ENCODE data around the gene AHRR. TPM values are rescaled to one million over a fixed set of nuclear protein-coding genes. Genes with fewer than 3 reads are reported as not detected.

Gene AHRR
- total and polyA plus RNA-seq, 10 of the 15 experiments (the other 5 are each of a cell fraction or from before 2014, with no cell fraction given), result 0.90 to 35.2 (median 19.2) TPM

- TF ChIP-seq E4F1 (IDR thresholded peaks at IDR 0.05; ENCODE audit: borderline replicate concordance, partially characterized antibody), result no peak
These were observed 151.4 kb downstream of the AHRR start (continued) for GRCh38 chr5:472656-473550.

DNA sequence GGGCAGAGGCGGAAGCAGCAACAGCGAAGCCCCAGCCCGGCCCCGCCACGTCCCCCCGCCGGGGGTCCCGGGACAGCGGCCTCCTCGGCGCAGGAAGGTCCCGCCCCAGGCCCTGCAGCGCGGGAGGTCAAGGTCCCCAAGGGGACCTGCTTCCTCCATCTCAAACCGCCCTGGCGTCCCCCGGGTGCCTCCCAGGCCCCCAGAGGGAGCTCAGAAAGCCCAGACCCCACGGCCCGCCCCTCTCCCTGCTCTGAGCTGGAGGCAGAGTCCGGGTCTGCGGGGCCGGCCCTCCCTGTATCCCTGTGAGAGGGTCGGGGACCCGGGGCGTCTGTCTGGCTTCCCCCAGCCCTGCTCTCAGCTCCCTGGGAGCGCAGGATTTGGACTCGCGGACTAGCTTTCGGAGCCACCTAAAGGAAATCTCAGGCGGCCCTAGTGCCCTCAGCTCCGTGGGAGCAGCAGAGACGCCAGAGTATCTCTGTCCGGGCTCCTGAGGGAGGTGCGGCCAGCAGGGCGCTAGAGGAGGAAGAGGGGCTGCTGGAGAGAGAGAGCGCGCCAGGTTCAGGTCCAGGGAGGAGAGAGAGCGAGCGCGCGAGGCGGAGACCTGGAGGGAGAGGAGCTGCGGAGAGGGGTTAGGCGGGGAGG is 152.2 kb downstream of the AHRR start:
- peak overlapping the region; percentile 30 for H2AFZ ChIP-seq (ENCODE audit: control insufficient read depth, low read depth, low read length)
- no peaks in the 10 kb centered on the region for H4K20me1 ChIP-seq (ENCODE audit: control insufficient read depth, insufficient read depth)
- WGBS (ENCODE audit: insufficient coverage, insufficient replicate concordance, low lambda C conversion rate, missing lambda C conversion rate), result 1% methylated on average over 27 of the region's 44 CpGs
- peaks cover 21% of the 10 kb centered on the region for H3K79me2 ChIP-seq (ENCODE audit: control insufficient read depth, insufficient read depth, low read length)
- TF ChIP-seq STAT1 (conservative IDR thresholded peaks at IDR 0.05) (no peak), CBX3 (IDR thresholded peaks at IDR 0.05; ENCODE audit: borderline replicate concordance, low read depth) (no peak), NR2F1 (conservative IDR thresholded peaks at IDR 0.05) (peak; percentile 71), BACH1 (IDR thresholded peaks at IDR 0.05; ENCODE audit: borderline replicate concordance) (0 out of 2 replicates have a peak, but pooled peaks have one; percentile 12), SMC3 (IDR thresholded peaks at IDR 0.05; ENCODE audit: borderline replicate concordance, low read length) (peak; percentile 2; the same call in 1 of the 2 replicates), HDAC6 (IDR thresholded peaks at IDR 0.05; ENCODE audit: unreplicated experiment) (peak; percentile 52), MEF2B (IDR thresholded peaks at IDR 0.05; ENCODE audit: partially characterized antibody, poor library complexity, severe bottlenecking) (peak; percentile 60), LARP7 (IDR thresholded peaks at IDR 0.05) (0 out of 2 replicates have a peak, but pooled peaks have one; percentile 69)
- TF ChIP-seq, protein P1, sequence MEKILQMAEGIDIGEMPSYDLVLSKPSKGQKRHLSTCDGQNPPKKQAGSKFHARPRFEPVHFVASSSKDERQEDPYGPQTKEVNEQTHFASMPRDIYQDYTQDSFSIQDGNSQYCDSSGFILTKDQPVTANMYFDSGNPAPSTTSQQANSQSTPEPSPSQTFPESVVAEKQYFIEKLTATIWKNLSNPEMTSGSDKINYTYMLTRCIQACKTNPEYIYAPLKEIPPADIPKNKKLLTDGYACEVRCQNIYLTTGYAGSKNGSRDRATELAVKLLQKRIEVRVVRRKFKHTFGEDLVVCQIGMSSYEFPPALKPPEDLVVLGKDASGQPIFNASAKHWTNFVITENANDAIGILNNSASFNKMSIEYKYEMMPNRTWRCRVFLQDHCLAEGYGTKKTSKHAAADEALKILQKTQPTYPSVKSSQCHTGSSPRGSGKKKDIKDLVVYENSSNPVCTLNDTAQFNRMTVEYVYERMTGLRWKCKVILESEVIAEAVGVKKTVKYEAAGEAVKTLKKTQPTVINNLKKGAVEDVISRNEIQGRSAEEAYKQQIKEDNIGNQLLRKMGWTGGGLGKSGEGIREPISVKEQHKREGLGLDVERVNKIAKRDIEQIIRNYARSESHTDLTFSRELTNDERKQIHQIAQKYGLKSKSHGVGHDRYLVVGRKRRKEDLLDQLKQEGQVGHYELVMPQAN (conservative IDR thresholded peaks at IDR 0.05), result 0 out of 2 replicates have a peak, but pooled peaks have one; percentile 61
- ChIA-PET RAD21 (ENCODE audit: unreplicated experiment) (interaction anchor here (0.9 to 2.7 kb wide), 5 partner anchors 13 to 189 kb away, joined by 3 to 18 read pairs (median 4); no protein-coding TSS in a partner anchor), SMC1A (ENCODE audit: uncharacterized antibody, unreplicated experiment) (interaction anchor here (0.6 to 1.4 kb wide), 4 partner anchors 27 to 199 kb away, joined by 3 to 6 read pairs (median 4); no protein-coding TSS in a partner anchor), POLR2A (interaction anchor here (0.6 to 2.9 kb wide), 5 partner anchors 13 to 254 kb away, joined by 3 to 17 read pairs (median 3); no protein-coding TSS in a partner anchor), CTCF (interaction anchor here (1.0 to 5.4 kb wide), 3 partner anchors 12 to 157 kb away, joined by 4 to 46 read pairs (median 12); no protein-coding TSS in a partner anchor)
- BruUV-seq (replicated peaks), result TSS peak; percentile 42
- FAIRE-seq (no peak), DNase-seq (ENCODE audit: low read depth, low spot score) (no peak), ATAC-seq (peak; percentile 40)
- H3K36me3 ChIP-seq (ENCODE audit: control insufficient read depth in 2 of 2, insufficient read depth in 2 of 2, low read length in 1 of 2), result no peaks in the 10 kb centered on the region; a peak in 1 of 4 replicates
- H3K27me3 ChIP-seq (replicated peaks in 1 of 2; ENCODE audit: control insufficient read depth in 2 of 2, insufficient read depth in 2 of 2, low read length in 1 of 2), result no peaks in the 10 kb centered on the region
- intact Hi-C loops (cut with micrococcal nuclease; ENCODE audit: unreplicated experiment) (loop anchor here (10.0 kb wide), 1 partner anchor 141 kb away; the partner anchor contains the start of gene CEP72), in situ Hi-C loops (cut with MboI) (no loop called here)
- H3K4me3 ChIP-seq, result peak overlapping the region; percentile 90
- peak overlapping the region; percentile 89 for H3K4me2 ChIP-seq (ENCODE audit: control insufficient read depth, insufficient read depth)
- no peaks in the 10 kb centered on the region for H3K9me3 ChIP-seq (replicated peaks; ENCODE audit: control insufficient read depth, insufficient read depth, low read length)
- H3K4me1 ChIP-seq (ENCODE audit: control insufficient read depth, insufficient read depth, low read length), result peaks cover 4% of the 10 kb centered on the region
- no peak overlapping the region for H3K27ac ChIP-seq (ENCODE audit: control insufficient read depth, insufficient read depth)
- H3K9ac ChIP-seq (ENCODE audit: control insufficient read depth, insufficient read depth, low read length), result peak overlapping the region; percentile 73

Data from GM12878 (cell line).